HG03025 (cell line): ENCODE results near the gene SLC4A8.

Source experiments
- ATAC-seq: cut with Tn5 transposase; IDR thresholded peaks from one replicate; pipeline ENCODE4 v1.9.1; 2021; ENCODE audit warnings: mild to moderate bottlenecking, moderate library complexity; ENCODE audit not compliant: unreplicated experiment, low FRiP score

Gene SLC4A8

GRCh38 chr12:51548241-51548640 lies 123.6 kb downstream of the SLC4A8 start:
- ATAC-seq, result no peak

GRCh38 chr12:51549637-51550036 lies 125.0 kb downstream of the SLC4A8 start:
- no peak for ATAC-seq
